Loucy (cell line): ENCODE measurements around the gene FOXP1.

ENCODE experiments used
- H2AFZ ChIP-seq: fragments of 200-600 bp; sonication (generic); 2 replicates; pipeline ENCODE4 v1.6.0; 2016; ENCODE audit warnings: antibody characterized with exemption, mild to moderate bottlenecking, low read length, moderate library complexity
- H3F3A ChIP-seq: fragments of 200-600 bp; 2 replicates; pipeline ENCODE4 v1.6.0; 2016; ENCODE audit warnings: antibody characterized with exemption, low read depth, mild to moderate bottlenecking
- H3K27me3 ChIP-seq: fragments of 200-600 bp; sonication (generic); 2 replicates; pipeline ENCODE4 v1.6.1; 2014; ENCODE audit warnings: low read length, mild to moderate bottlenecking; ENCODE audit not compliant: insufficient read depth, poor library complexity, severe bottlenecking
- H3K36me3 ChIP-seq: fragments of 200-600 bp; sonication (generic); 2 replicates; pipeline ENCODE4 v1.6.1; 2016; ENCODE audit warnings: low read length; ENCODE audit not compliant: insufficient read depth
- H3K4me1 ChIP-seq: fragments of 200-600 bp; sonication (generic); 2 replicates; pipeline ENCODE4 v1.5.1; 2014; ENCODE audit warnings: low read length, mild to moderate bottlenecking; ENCODE audit not compliant: insufficient read depth, poor library complexity, severe bottlenecking
- H3K4me2 ChIP-seq: fragments of 200-600 bp; sonication (generic); 2 replicates; pipeline ENCODE4 v1.6.0; 2014; ENCODE audit warnings: antibody characterized with exemption, low read length, low read depth, mild to moderate bottlenecking; ENCODE audit not compliant: poor library complexity, severe bottlenecking
- H3K4me3 ChIP-seq: fragments of 200-600 bp; sonication (generic); 2 replicates; pipeline ENCODE4 v1.5.1; 2014; ENCODE audit warnings: low read length, mild to moderate bottlenecking, mixed read lengths; ENCODE audit not compliant: poor library complexity, severe bottlenecking
- H3K79me2 ChIP-seq: fragments of 200-600 bp; sonication (generic); 2 replicates; pipeline ENCODE4 v1.6.1; 2014; ENCODE audit warnings: low read length; ENCODE audit not compliant: insufficient read depth
- H3K9ac ChIP-seq: fragments of 200-600 bp; sonication (generic); 2 replicates; pipeline ENCODE4 v1.6.0; 2014; ENCODE audit warnings: mild to moderate bottlenecking, low read depth, low read length, moderate library complexity; ENCODE audit not compliant: poor library complexity, severe bottlenecking
- H3K9me2 ChIP-seq: fragments of 200-600 bp; sonication (generic); replicated peaks from 2 replicates; pipeline ENCODE4 v1.6.1; 2016; ENCODE audit warnings: low read depth, low read length, mixed read lengths
- H3K9me3 ChIP-seq: fragments of 200-600 bp; sonication (generic); 2 replicates; pipeline ENCODE4 v1.6.1; 2014; ENCODE audit warnings: mild to moderate bottlenecking, antibody characterized with exemption, low read length, low read depth; ENCODE audit not compliant: insufficient read depth
- H4K20me1 ChIP-seq: fragments of 200-600 bp; sonication (generic); 2 replicates; pipeline ENCODE4 v1.6.0; 2014; ENCODE audit warnings: antibody characterized with exemption, low read length, mild to moderate bottlenecking; ENCODE audit not compliant: insufficient read depth, poor library complexity, severe bottlenecking
- CTCF ChIP-seq: fragments of 200-600 bp; sonication (generic); conservative IDR thresholded peaks from 2 replicates; pipeline ENCODE4 v1.5.1; 2014; ENCODE audit warnings: mild to moderate bottlenecking, antibody characterized with exemption, low read length
- EZH2phosphoT487 ChIP-seq: fragments of 200-600 bp; IDR thresholded peaks from 2 replicates; pipeline ENCODE4 v1.6.1; 2018; ENCODE audit warnings: antibody characterized with exemption, mild to moderate bottlenecking, moderate library complexity, borderline replicate concordance

Gene FOXP1

DNA sequence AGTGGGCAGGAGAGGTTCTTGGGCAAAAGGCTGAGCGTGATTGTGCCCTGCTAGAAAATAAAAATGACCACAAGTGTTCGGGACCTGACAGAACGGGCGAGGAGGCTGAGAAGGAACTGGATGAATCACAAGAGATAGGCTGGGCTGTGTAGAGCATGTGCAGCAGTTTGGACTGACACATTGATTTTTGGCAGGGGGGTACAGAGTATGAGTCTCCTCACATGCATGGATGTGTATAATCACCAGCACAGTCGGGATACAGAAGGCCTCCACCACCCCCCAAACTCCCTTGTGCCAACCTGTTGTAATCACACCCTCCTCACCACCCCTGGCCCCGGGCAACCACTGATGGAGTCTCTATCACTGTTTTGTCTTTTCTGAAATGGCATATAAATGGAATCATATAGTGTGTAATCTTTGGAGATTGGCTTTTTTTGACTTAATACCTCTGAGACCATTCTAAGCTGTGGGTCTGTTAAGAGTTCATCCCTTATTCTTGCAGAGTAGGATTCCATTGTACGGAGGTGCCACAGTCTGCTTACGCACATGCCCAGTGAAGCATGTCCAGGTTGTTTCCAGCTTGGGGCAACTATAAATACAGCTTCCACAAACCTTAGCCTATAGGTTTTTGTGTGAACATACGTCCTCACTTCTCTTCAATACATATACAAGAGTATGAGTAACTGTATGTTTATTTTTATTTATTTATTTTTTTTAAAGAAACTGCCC, 438.8 kb downstream of the FOXP1 start:
- Histone ChIP-seq H3F3A (no peaks in the 10 kb centered on the region), H3K36me3 (no peaks in the 10 kb centered on the region), H3K79me2 (no peaks in the 10 kb centered on the region), H2AFZ (no peak overlapping the region), H3K4me1 (no peaks in the 10 kb centered on the region), H3K9ac (no peak overlapping the region), H3K4me2 (no peak overlapping the region), H4K20me1 (no peaks in the 10 kb centered on the region), H3K27me3 (no peaks in the 10 kb centered on the region), H3K9me2 (no peaks in the 10 kb centered on the region), H3K9me3 (no peaks in the 10 kb centered on the region), H3K4me3 (no peak overlapping the region)
- TF ChIP-seq CTCF, result no peak
- TF ChIP-seq EZH2phosphoT487, result no peak

GRCh38 chr3:71143493-71143892, 440.0 kb downstream of the FOXP1 start:
- Histone ChIP-seq H3K9me3 (no peaks in the 10 kb centered on the region), H4K20me1 (no peaks in the 10 kb centered on the region), H3K4me2 (no peak overlapping the region), H3K4me3 (no peak overlapping the region), H3K79me2 (no peaks in the 10 kb centered on the region), H3K4me1 (no peaks in the 10 kb centered on the region), H3K36me3 (no peaks in the 10 kb centered on the region), H3K9ac (no peak overlapping the region), H3F3A (no peaks in the 10 kb centered on the region), H2AFZ (no peak overlapping the region), H3K27me3 (no peaks in the 10 kb centered on the region), H3K9me2 (no peaks in the 10 kb centered on the region)
- TF ChIP-seq CTCF (no peak), EZH2phosphoT487 (no peak)

GRCh38 chr3:71142441-71143161, 440.9 kb downstream of the FOXP1 start:
- H3K9me3 ChIP-seq, result no peaks in the 10 kb centered on the region
- no peak overlapping the region for H2AFZ ChIP-seq
- no peaks in the 10 kb centered on the region for H3K79me2 ChIP-seq
- no peaks in the 10 kb centered on the region for H3K4me1 ChIP-seq
- no peaks in the 10 kb centered on the region for H4K20me1 ChIP-seq
- no peaks in the 10 kb centered on the region for H3K27me3 ChIP-seq
- H3K36me3 ChIP-seq, result no peaks in the 10 kb centered on the region
- H3K4me2 ChIP-seq, result no peak overlapping the region
- no peaks in the 10 kb centered on the region for H3F3A ChIP-seq
- TF ChIP-seq EZH2phosphoT487 (no peak), CTCF (no peak)
- H3K9me2 ChIP-seq, result no peaks in the 10 kb centered on the region
- no peak overlapping the region for H3K4me3 ChIP-seq
- no peak overlapping the region for H3K9ac ChIP-seq
